Vagina (tissue), 2 donors: ENCODE measurements around the gene ADCY5. TPM values are rescaled to one million over a fixed set of nuclear protein-coding genes. Genes with fewer than 3 reads are reported as not detected.
"Not testable (repeated sequence)": the region's sequence is repeated elsewhere in the genome, so short reads cannot be mapped to it uniquely, and the experiment has no call there.

ENCODE experiments used
- DNase-seq, 2 donors: peaks; one replicate each; pipeline ENCODE4 v3.0.0-alpha.2; 2017; ENCODE audit errors: extremely low spot score in 2 of 2
- H3K27ac ChIP-seq: fragments of 200-600 bp; sonication (generic); one replicate; pipeline ENCODE4 v1.5.1; 2019
- H3K27me3 ChIP-seq: fragments of 200-600 bp; sonication (generic); one replicate; pipeline ENCODE4 v1.5.1; 2019
- H3K36me3 ChIP-seq, 2 donors: fragments of 200-600 bp; sonication (generic); one replicate each; pipeline ENCODE4 v1.5.1; 2017 to 2019
- H3K4me1 ChIP-seq: fragments of 200-600 bp; sonication (generic); one replicate; pipeline ENCODE4 v1.5.1; 2019
- H3K4me3 ChIP-seq, 2 donors: fragments of 200-600 bp; sonication (generic); 1 replicate in 1 of 2; 2 replicates in 1 of 2; pipeline ENCODE4 v1.5.1; 2016 to 2019
- H3K9me3 ChIP-seq: fragments of 200-600 bp; sonication (generic); one replicate; pipeline ENCODE4 v1.5.1; 2019
- CTCF ChIP-seq, 3 experiments: fragments of 450-650 bp in 2 of 3; fragments of 200-600 bp in 1 of 3; sonication (generic) in 1 of 3; IDR thresholded peaks; one replicate each; pipeline ENCODE4 v1.5.1; 2017 to 2019; ENCODE audit warnings: antibody characterized with exemption in 3 of 3, mild to moderate bottlenecking in 2 of 3, moderate library complexity in 2 of 3
- POLR2A ChIP-seq, 2 donors: fragments of 450-650 bp; IDR thresholded peaks; one replicate each; pipeline ENCODE4 v1.6.1; 2017; ENCODE audit warnings: antibody characterized with exemption in 2 of 2, mild to moderate bottlenecking in 2 of 2, moderate library complexity in 2 of 2
- POLR2AphosphoS5 ChIP-seq, 2 donors: sonication (generic); formaldehyde crosslinking; IDR thresholded peaks; one replicate each; pipeline ENCODE4 v1.9.0; 2017; ENCODE audit warnings: antibody characterized with exemption in 2 of 2, mild to moderate bottlenecking in 2 of 2, low read depth in 1 of 2; ENCODE audit not compliant: insufficient read depth in 1 of 2
- intact Hi-C: fragments of 100-400 bp; cut with DNase I; formaldehyde crosslinking; loops from one replicate; pipeline ENCODE4 v1.15.1; 2023
- total RNA-seq: library from RNA; depleted of rRNA; stranded (reverse); fragments of >200 nt; gene quantifications from one replicate; pipeline ENCODE4 v1.2.3, GENCODE V29; 2016

The ADCY5 gene
- total RNA-seq, 1 donor from 2014 or later, result 16.7 TPM

- no peak overlapping the region for H3K4me3 ChIP-seq
- intact Hi-C loops, result no loop called here
- no peaks in the 10 kb centered on the region for H3K27me3 ChIP-seq
- H3K36me3 ChIP-seq, result no peaks in the 10 kb centered on the region
- TF ChIP-seq POLR2A (IDR thresholded peaks at IDR 0.05) (no peak), POLR2AphosphoS5 (IDR thresholded peaks at IDR 0.05; ENCODE audit: insufficient read depth in 1 of 2, low read depth in 1 of 2) (no peak), CTCF (IDR thresholded peaks at IDR 0.05) (no peak)
- H3K4me1 ChIP-seq, result no peaks in the 10 kb centered on the region
- no peak for DNase-seq
- H3K27ac ChIP-seq, result no peak overlapping the region
- no peaks in the 10 kb centered on the region for H3K9me3 ChIP-seq
These were observed 190.5 kb downstream of the ADCY5 start for GRCh38 chr3:123258359-123258758.

DNA sequence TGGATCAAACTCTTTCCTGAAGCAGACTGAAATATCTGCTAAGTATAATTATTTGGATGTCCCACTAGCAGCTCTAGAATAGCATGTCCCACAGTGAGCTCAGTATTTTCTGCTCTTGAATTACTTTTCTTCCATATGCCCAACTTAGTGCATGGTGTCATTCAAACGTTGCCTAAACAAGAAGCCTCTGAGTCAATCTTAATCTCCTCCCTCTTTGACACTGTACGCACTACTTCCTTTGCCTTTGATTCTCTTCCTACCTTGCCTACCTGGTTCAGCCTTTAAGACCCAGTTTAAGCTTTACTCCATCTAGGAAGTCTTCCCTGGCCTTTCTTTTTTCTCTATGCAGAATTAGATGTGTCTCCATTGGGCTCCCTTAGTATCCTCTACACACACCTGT, 192.6 kb downstream of the ADCY5 start:
- Histone ChIP-seq H3K36me3 (no peaks in the 10 kb centered on the region), H3K27ac (no peak overlapping the region), H3K4me3 (no peak overlapping the region), H3K27me3 (no peaks in the 10 kb centered on the region), H3K9me3 (no peaks in the 10 kb centered on the region), H3K4me1 (no peaks in the 10 kb centered on the region)
- TF ChIP-seq POLR2A (IDR thresholded peaks at IDR 0.05), result no peak
- TF ChIP-seq CTCF (IDR thresholded peaks at IDR 0.05), result no peak
- TF ChIP-seq POLR2AphosphoS5 (IDR thresholded peaks at IDR 0.05; ENCODE audit: insufficient read depth in 1 of 2, low read depth in 1 of 2), result no peak
- no peak for DNase-seq
- intact Hi-C loops, result no loop called here

DNA sequence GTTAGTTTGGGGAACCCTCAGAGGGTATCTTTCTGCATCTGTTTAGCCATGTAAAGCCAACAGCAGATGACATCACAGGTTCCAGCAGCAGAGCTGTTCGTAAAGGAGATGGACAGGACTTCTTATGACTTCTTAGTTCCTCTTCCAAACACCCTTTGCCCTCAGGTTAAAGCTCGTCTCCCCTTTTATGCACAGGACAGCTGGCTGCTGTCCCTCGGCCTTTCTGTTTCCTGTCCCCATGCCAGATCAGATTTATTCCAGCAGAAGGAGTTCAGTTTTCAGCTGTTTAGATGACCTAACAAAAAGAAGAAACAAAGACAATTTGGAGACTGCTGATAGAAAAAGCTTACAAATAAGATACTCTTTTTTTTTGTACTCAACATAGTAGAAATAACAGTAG, 202.0 kb downstream of the ADCY5 start:
- peaks cover 0 to 14% of the 10 kb centered on the region in 2 donors for H3K36me3 ChIP-seq
- no peak for TF ChIP-seq POLR2A (IDR thresholded peaks at IDR 0.05)
- TF ChIP-seq POLR2AphosphoS5 (IDR thresholded peaks at IDR 0.05; ENCODE audit: insufficient read depth in 1 of 2, low read depth in 1 of 2), result no peak
- no peak for TF ChIP-seq CTCF (IDR thresholded peaks at IDR 0.05)
- peaks cover 11% of the 10 kb centered on the region for H3K4me1 ChIP-seq
- H3K9me3 ChIP-seq, result no peaks in the 10 kb centered on the region
- no peak for DNase-seq
- H3K27me3 ChIP-seq, result no peaks in the 10 kb centered on the region
- intact Hi-C loops, result no loop called here
- H3K27ac ChIP-seq, result no peak overlapping the region
- no peak overlapping the region for H3K4me3 ChIP-seq

DNA sequence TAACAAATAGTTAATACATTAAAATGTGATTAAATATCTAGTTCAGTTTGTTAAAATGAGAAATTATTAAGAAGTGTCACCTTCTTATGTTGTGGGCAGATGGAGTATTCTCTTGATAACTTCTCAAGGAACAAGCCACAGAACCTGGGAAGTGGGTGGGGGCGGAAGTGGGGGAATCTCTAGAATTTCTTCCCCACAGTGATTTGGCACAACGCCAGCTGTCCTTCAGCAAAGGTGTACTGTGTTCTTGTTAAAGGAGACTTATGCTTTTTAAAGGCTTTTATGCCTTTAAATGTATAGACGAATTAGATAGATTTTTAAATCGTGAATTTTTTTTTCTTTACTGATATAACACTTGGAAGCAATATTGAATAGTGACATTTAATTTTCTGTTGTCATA, 204.8 kb downstream of the ADCY5 start:
- no peaks in the 10 kb centered on the region for H3K9me3 ChIP-seq
- intact Hi-C loops, result no loop called here
- H3K27me3 ChIP-seq, result no peaks in the 10 kb centered on the region
- no peak for DNase-seq
- peaks cover 11% of the 10 kb centered on the region for H3K4me1 ChIP-seq
- no peak for TF ChIP-seq POLR2AphosphoS5 (IDR thresholded peaks at IDR 0.05; ENCODE audit: insufficient read depth in 1 of 2, low read depth in 1 of 2)
- TF ChIP-seq POLR2A (IDR thresholded peaks at IDR 0.05), result no peak
- no peak for TF ChIP-seq CTCF (IDR thresholded peaks at IDR 0.05)
- H3K36me3 ChIP-seq, result peaks cover 0 to 23% of the 10 kb centered on the region in 2 donors
- no peak overlapping the region for H3K4me3 ChIP-seq
- H3K27ac ChIP-seq, result no peak overlapping the region

DNA sequence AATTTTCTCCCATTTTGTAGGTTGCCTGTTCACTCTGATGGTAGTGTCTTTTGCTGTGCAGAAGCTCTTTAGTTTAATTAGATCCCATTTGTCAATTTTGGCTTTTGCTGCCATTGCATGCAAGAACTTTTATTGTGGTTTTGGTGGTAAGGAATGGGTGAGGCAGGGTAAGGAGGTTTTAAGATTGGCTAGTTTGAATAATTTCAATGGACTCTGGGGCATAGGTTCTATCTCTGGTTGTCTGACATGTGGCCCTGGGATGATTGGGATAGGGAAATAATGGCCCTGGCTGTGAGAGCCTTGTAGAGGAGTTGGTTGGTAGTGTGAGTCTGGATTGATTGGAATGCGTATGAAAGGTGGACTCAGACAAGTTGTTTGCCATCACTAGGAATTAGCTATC, 209.1 kb downstream of the ADCY5 start:
- no peaks in the 10 kb centered on the region for H3K27me3 ChIP-seq
- H3K9me3 ChIP-seq, result no peaks in the 10 kb centered on the region
- no peak for DNase-seq
- no peak overlapping the region for H3K4me3 ChIP-seq
- no peak for TF ChIP-seq POLR2AphosphoS5 (IDR thresholded peaks at IDR 0.05; ENCODE audit: insufficient read depth in 1 of 2, low read depth in 1 of 2)
- TF ChIP-seq CTCF (IDR thresholded peaks at IDR 0.05), result no peak
- no peak for TF ChIP-seq POLR2A (IDR thresholded peaks at IDR 0.05)
- H3K27ac ChIP-seq, result no peak overlapping the region
- intact Hi-C loops, result no loop called here
- H3K36me3 ChIP-seq, result peaks cover 0 to 16% of the 10 kb centered on the region in 2 donors
- H3K4me1 ChIP-seq, result no peaks in the 10 kb centered on the region

DNA sequence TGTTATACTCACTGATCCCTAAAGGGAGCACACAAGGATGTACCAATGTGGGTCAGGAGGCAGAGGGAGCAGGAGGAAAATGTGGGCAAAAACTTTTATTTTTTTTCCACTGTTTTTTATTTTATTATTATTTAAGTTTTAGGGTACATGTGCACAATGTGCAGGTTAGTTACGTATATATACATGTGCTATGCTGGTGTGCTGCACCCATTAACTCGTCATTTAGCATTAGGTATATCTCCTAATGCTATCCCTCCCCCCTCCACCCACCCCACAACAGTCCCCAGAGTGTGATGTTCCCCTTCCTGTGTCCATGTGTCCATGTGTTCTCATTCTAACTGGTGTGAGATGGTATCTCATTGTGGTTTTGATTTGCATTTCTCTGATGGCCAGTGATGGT, 209.7 kb downstream of the ADCY5 start:
- H3K27me3 ChIP-seq, H3K4me1 ChIP-seq, H3K4me3 ChIP-seq, intact Hi-C loops, H3K27ac ChIP-seq, H3K9me3 ChIP-seq, DNase-seq: not testable (repeated sequence)
- peaks cover 0 to 16% of the 10 kb centered on the region in 2 donors for H3K36me3 ChIP-seq
